Omental fat pad (tissue), 4 donors: ENCODE data around the gene DERL3. TPM values are rescaled to one million over a fixed set of nuclear protein-coding genes. Genes with fewer than 3 reads are reported as not detected.

Source experiments
- ATAC-seq: fragments of 150-250 bp; one replicate; pipeline ENCODE4 v1.9.1; 2016; ENCODE audit warnings: mild to moderate bottlenecking, moderate library complexity; ENCODE audit not compliant: low FRiP score
- DNase-seq: peaks from one replicate; pipeline ENCODE4 v3.0.0-alpha.2; 2019; ENCODE audit warnings: low spot score
- CTCF ChIP-seq, 3 donors: fragments of 450-650 bp; IDR thresholded peaks; one replicate each; pipeline ENCODE4 v1.5.1; 2016 to 2017; ENCODE audit warnings: antibody characterized with exemption in 3 of 3, mild to moderate bottlenecking in 3 of 3, moderate library complexity in 2 of 3
- total RNA-seq, 4 donors: library from RNA; depleted of rRNA; stranded (reverse); fragments of >200 nt; gene quantifications; one replicate each; pipeline ENCODE4 v1.1.0, GENCODE V29; 2016

DERL3 gene
- total RNA-seq, 4 donors from 2014 or later, result 0.47 to 3.1 (median 1.5) TPM

GRCh38 chr22:23834406-23834792, 4.4 kb downstream of the DERL3 start:
- DNase-seq, result no peak
- no peak for TF ChIP-seq CTCF (IDR thresholded peaks at IDR 0.05)
- no peak for ATAC-seq

GRCh38 chr22:23833911-23834317, 4.9 kb downstream of the DERL3 start:
- DNase-seq (no peak), ATAC-seq (no peak)
- no peak for TF ChIP-seq CTCF (IDR thresholded peaks at IDR 0.05)

DNA sequence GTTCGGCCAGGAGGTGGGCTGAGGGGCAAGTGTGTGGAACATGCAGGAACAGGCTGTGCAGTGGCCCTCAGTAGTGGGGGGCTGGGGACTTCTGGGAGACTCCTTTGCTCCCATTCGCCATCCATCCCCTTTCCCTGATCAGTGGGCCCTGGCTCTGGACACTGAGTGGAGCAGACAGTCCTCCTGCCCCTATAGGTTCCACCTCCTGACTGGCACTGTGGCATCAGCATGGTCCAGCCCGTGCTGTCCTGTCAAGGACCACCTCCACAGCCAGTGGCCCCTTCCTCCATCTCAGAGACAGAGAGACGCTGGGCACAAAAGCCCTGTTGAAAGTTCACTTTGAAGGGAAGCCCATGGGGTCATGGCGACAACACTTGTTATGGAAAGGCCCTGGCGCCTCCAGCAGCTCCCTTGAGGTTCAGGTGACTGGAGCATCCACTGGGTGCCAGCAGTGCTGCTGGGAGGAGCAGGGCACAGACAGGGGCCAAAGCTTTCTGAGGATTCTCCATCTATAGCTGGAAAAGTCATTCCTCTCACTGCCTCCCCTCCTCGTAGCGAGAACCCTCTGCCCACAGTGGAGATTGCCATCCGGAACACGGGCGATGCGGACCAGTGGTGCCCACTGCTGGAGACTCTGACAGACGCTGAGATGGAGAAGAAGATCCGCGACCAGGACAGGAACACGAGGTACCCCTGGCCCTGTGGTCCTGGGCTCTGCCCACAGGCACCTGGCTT, 5.6 kb downstream of the DERL3 start:
- DNase-seq, result no peak
- ATAC-seq, result no peak

DNA sequence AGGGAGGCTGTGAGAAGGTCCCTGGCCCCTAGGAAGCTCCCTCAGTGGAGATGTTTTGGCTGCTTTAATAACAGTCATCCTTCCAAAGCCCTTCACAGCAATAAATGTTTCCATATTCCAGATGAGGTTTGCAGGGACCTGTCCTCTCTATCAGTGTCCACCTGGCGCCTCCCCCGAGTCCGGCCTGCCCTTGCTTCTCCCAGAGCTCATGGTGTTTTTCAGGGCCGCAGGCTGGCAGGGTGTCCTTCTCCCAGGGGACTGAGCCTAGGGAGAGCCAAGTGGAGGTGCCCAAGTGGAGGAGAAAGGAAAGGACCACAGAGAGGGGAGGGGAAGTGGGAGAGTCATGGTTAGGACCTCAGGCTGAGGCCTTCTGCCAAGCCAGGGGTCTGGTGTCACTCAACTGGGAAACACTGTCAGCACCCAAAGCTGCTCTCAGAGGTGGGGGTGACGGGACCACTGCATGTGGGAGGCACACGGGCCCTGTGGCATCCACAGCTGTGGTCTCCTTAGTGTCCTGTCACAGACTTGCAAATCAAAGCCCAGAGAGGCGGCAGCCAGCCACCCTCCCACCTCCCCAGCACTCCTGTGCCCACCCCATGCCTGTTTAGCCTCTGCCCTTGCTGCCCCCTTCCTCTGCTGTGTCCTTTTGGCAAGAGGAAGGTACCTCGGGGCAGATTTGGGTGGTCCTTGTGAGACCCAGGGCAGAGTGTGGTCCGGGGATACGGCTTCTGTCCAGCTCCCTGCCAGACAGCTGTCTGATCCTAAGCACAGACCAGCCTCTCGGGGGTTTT, 6.4 kb downstream of the DERL3 start:
- ATAC-seq (no peak), DNase-seq (no peak)
- no peak for TF ChIP-seq CTCF (IDR thresholded peaks at IDR 0.05)

More for the DNA sequence above, 5.6 kb downstream of the DERL3 start:
- no peak for TF ChIP-seq CTCF (IDR thresholded peaks at IDR 0.05)

DNA sequence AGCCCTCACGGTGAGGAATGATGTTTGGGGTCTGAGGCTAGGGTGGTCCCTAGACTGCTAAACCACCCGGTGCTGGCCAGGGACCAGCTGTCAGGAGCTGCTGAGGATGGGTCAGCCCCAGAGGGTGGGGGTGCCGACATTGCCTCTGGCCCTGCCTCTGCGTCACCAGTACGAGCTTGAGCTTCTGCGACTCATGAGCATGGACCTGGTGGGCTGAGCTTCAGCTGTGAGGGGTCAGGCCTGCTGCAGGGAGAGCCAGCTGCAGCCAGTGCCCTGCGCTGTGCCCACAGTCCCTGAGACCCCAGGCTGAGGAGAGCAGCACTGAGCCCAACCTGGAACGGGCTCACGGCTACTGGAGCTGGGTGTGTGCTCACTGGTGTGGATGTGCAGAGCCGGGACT, 7.0 kb downstream of the DERL3 start:
- no peak for TF ChIP-seq CTCF (IDR thresholded peaks at IDR 0.05)
- ATAC-seq, result no peak
- no peak for DNase-seq

GRCh38 chr22:23831261-23831660, 7.5 kb downstream of the DERL3 start:
- ATAC-seq (no peak), DNase-seq (no peak)
- no peak for TF ChIP-seq CTCF (IDR thresholded peaks at IDR 0.05)
